A673 (cell line): ENCODE data around the gene RHEB. TPM values are rescaled to one million over a fixed set of nuclear protein-coding genes. Genes with fewer than 3 reads are reported as not detected.

Experiments used
- BruUV-seq: library from RNA; stranded (reverse); fragments of 400-500 nt; replicated peaks from 2 replicates; lab custom pipeline; 2021; lab: Mats Ljungman, UMichigan
- CTCF ChIA-PET: fragments of 300-600 bp; sonication (Branson Sonifier 250); formaldehyde crosslinking; loops from one replicate; lab custom pipeline; 2022; ENCODE audit warnings: antibody characterized with exemption; lab: Charles Lee
- POLR2A ChIA-PET: fragments of 300-600 bp; sonication (Branson Sonifier 250); formaldehyde crosslinking; loops from one replicate; lab custom pipeline; 2022; ENCODE audit warnings: antibody characterized with exemption; ENCODE audit not compliant: low non-redundant PET; lab: Charles Lee
- DNase-seq: peaks from one replicate; pipeline ENCODE4 v3.0.0-alpha.2; 2015; ENCODE audit warnings: low spot score
- H3K27ac ChIP-seq: fragments of 200-600 bp; sonication (generic); 2 replicates; pipeline ENCODE4 v1.5.1; 2016; ENCODE audit warnings: mixed run types, low read depth, mild to moderate bottlenecking, mixed read lengths, antibody characterized with exemption, low read length; ENCODE audit not compliant: poor library complexity, severe bottlenecking
- H3K27me3 ChIP-seq: fragments of 200-600 bp; sonication (generic); replicated peaks from 2 replicates; pipeline ENCODE4 v1.6.1; 2017; ENCODE audit warnings: mixed run types, low read depth, mild to moderate bottlenecking, mixed read lengths, antibody characterized with exemption, low read length; ENCODE audit not compliant: insufficient read depth, poor library complexity
- H3K36me3 ChIP-seq: fragments of 200-600 bp; sonication (generic); 2 replicates; pipeline ENCODE4 v1.6.1; 2016; ENCODE audit warnings: mixed run types, mild to moderate bottlenecking, mixed read lengths, antibody characterized with exemption, low read length; ENCODE audit not compliant: insufficient read depth, poor library complexity, severe bottlenecking
- H3K4me1 ChIP-seq: fragments of 200-600 bp; sonication (generic); 2 replicates; pipeline ENCODE4 v1.6.1; 2017; ENCODE audit warnings: mixed run types, mild to moderate bottlenecking, mixed read lengths, antibody characterized with exemption, low read length; ENCODE audit not compliant: insufficient read depth, poor library complexity, severe bottlenecking
- H3K4me3 ChIP-seq: fragments of 200-600 bp; sonication (generic); 2 replicates; pipeline ENCODE4 v1.5.1; 2016; ENCODE audit warnings: low read depth, mixed run types, mild to moderate bottlenecking, mixed read lengths, low read length; ENCODE audit not compliant: poor library complexity, severe bottlenecking
- H3K9me3 ChIP-seq: fragments of 200-600 bp; sonication (generic); 2 replicates; pipeline ENCODE4 v1.6.1; 2016; ENCODE audit warnings: mixed run types, low read depth, mild to moderate bottlenecking, mixed read lengths, antibody characterized with exemption, low read length; ENCODE audit not compliant: poor library complexity, severe bottlenecking
- EZH2 ChIP-seq: fragments of 200-600 bp; sonication (generic); IDR thresholded peaks from 2 replicates; pipeline ENCODE4 v1.6.1; 2017; ENCODE audit warnings: borderline replicate concordance, low read depth, mild to moderate bottlenecking, mixed read lengths, antibody characterized with exemption, low read length; ENCODE audit not compliant: poor library complexity, severe bottlenecking
- intact Hi-C: fragments of 100-400 bp; cut with micrococcal nuclease; formaldehyde crosslinking; loops from one replicate; pipeline ENCODE4 v1.10.0; 2022; ENCODE audit not compliant: unreplicated experiment
- microRNA-seq: library from miRNA; unstranded; fragments of <30 nt; microRNA quantifications from one replicate; pipeline ENCODE4 v1.2.0, GENCODE V29; 2021
- total RNA-seq: library from RNA; stranded (reverse); gene quantifications from 2 replicates; pipeline ENCODE4 v1.2.3, GENCODE V29; 2021
- TF ChIP-seq, protein P1 (sequence below): fragments of 300-800, 200-600 bp; sonication (generic); conservative IDR thresholded peaks from 2 replicates; pipeline ENCODE4 v1.5.1; 2017; ENCODE audit warnings: low read depth, mild to moderate bottlenecking, antibody characterized with exemption, low read length, moderate library complexity, mixed read lengths

The RHEB gene
- total RNA-seq, 1 experiment from 2014 or later = 136 TPM

DNA sequence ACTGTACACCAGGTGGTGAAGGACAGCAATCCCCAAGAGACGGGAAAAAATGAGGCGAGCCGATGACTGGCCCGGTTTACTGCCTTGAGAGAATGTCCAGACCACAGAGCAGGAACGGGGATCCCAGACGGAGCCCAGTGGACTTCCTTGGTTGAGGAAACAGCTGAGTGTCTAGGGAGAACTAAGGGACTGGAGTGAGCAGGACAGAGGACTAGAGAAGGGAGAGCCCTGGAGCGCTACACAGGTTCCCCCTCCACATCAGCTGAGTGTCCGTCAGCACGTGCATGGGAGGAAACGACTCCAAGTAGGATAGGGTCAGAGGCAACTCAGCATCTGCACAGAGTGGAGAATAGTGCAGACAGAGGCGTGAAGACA is 102.8 kb downstream of the RHEB start:
- peaks cover 16% of the 10 kb centered on the region for H3K27me3 ChIP-seq
- DNase-seq = no peak
- TF ChIP-seq EZH2 = no peak
- TF ChIP-seq, protein P1, sequence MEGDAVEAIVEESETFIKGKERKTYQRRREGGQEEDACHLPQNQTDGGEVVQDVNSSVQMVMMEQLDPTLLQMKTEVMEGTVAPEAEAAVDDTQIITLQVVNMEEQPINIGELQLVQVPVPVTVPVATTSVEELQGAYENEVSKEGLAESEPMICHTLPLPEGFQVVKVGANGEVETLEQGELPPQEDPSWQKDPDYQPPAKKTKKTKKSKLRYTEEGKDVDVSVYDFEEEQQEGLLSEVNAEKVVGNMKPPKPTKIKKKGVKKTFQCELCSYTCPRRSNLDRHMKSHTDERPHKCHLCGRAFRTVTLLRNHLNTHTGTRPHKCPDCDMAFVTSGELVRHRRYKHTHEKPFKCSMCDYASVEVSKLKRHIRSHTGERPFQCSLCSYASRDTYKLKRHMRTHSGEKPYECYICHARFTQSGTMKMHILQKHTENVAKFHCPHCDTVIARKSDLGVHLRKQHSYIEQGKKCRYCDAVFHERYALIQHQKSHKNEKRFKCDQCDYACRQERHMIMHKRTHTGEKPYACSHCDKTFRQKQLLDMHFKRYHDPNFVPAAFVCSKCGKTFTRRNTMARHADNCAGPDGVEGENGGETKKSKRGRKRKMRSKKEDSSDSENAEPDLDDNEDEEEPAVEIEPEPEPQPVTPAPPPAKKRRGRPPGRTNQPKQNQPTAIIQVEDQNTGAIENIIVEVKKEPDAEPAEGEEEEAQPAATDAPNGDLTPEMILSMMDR = no peak
- H3K4me1 ChIP-seq = no peaks in the 10 kb centered on the region
- H3K27ac ChIP-seq = no peak overlapping the region
- H3K9me3 ChIP-seq = no peaks in the 10 kb centered on the region
- BruUV-seq = no TSS peak
- intact Hi-C loops = no loop called here
- ChIA-PET CTCF (no interaction called here), POLR2A (no interaction called here)
- no peaks in the 10 kb centered on the region for H3K36me3 ChIP-seq
- no peak overlapping the region for H3K4me3 ChIP-seq

DNA sequence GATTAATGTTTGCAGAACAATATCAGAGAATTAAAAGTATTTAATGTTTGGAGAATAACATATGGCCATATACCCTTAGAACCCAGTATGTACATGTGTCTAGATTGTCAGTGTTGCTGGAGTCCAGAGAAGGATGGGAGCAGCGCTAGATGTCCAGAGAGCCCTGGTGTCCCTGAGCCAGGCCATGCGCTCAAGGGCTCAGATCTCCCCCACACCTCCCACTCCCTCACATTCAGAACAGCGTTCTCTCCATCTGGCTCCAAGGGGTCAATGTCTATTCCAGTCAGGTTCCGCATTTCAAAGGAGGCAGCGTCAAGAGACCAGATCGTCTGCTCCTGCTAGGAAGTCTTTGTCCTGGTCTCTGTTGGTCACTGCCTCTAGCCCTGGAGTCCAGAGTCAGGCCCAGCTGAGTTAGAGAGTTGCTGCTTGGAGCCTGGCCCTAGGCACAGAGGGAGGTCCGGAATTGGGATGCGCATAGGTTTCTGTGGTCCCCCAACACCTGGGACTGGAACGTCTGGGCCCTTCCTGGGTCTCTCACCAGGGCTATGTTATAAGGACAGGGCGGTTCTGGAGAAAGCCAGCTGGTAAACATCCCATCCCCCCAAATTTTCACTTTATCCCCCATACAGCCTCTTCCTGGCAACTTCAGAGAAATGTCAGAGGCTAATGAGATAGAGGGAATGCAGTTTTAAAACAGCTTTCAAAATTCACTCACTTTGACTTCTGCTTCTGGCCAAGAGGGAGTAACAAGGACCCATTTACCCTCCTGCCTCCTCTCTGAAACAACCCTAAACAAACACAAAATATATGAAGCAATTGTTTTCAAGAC is 103.4 kb downstream of the RHEB start:
- H3K36me3 ChIP-seq = no peaks in the 10 kb centered on the region
- DNase-seq = no peak
- no peaks in the 10 kb centered on the region for H3K4me1 ChIP-seq
- no TSS peak for BruUV-seq
- ChIA-PET POLR2A (no interaction called here), CTCF (no interaction called here)
- intact Hi-C loops = no loop called here
- H3K9me3 ChIP-seq = no peaks in the 10 kb centered on the region
- peaks cover 21% of the 10 kb centered on the region for H3K27me3 ChIP-seq
- no peak for TF ChIP-seq EZH2
- TF ChIP-seq, protein P1 = no peak
- H3K4me3 ChIP-seq = no peak overlapping the region
- no peak overlapping the region for H3K27ac ChIP-seq

Small RNA genes within 50 kb of the gene (microRNA-seq; reads per million reads assigned to microRNA genes)
- not detected for gene MIR3907

Other genes starting within 250 kb of the RHEB start
- 36.9 and 39.4 TPM in 2 replicates for gene NUB1, start 178.1 kb downstream of the RHEB start, total RNA-seq
- gene WDR86, start 109.9 kb downstream of the RHEB start, total RNA-seq = 0.86 and 1.9 TPM in 2 replicates
- gene CRYGN, start 79.8 kb downstream of the RHEB start, total RNA-seq = 0.13 TPM in 2 replicates